HG03280 (cell line): ENCODE data around the gene SARDH.
"Not testable (repeated sequence)": the region's sequence is repeated elsewhere in the genome, so short reads cannot be mapped to it uniquely, and the experiment has no call there.

Source experiments
- ATAC-seq: cut with Tn5 transposase; IDR thresholded peaks from one replicate; pipeline ENCODE4 v1.9.1; 2021; ENCODE audit warnings: mild to moderate bottlenecking, moderate library complexity; ENCODE audit not compliant: unreplicated experiment

The SARDH gene

GRCh38 chr9:133686642-133687575, 51.2 kb downstream of the SARDH start:
- ATAC-seq, result no peak

- ATAC-seq, result no peak
Observed at GRCh38 chr9:133685653-133686609, 52.2 kb downstream of the SARDH start.

GRCh38 chr9:133684936-133685361, 53.2 kb downstream of the SARDH start:
- no peak for ATAC-seq

GRCh38 chr9:133684121-133684935, 53.8 kb downstream of the SARDH start:
- no peak for ATAC-seq

GRCh38 chr9:133683586-133684120, 54.5 kb downstream of the SARDH start:
- ATAC-seq, result no peak

- no peak for ATAC-seq
Observed at GRCh38 chr9:133682818-133683585, 55.1 kb downstream of the SARDH start.

GRCh38 chr9:133681658-133682306, 56.4 kb downstream of the SARDH start:
- ATAC-seq, result no peak

- no peak for ATAC-seq
Observed at GRCh38 chr9:133680976-133681657, 57.0 kb downstream of the SARDH start.

- no peak for ATAC-seq
Observed at GRCh38 chr9:133680250-133680975, 57.7 kb downstream of the SARDH start.

- no peak for ATAC-seq
Observed at GRCh38 chr9:133679466-133680061, 58.6 kb downstream of the SARDH start.

GRCh38 chr9:133679056-133679455, 59.1 kb downstream of the SARDH start:
- ATAC-seq, result no peak

GRCh38 chr9:133677126-133678010, 60.8 kb downstream of the SARDH start:
- no peak for ATAC-seq

- ATAC-seq, result no peak
Observed at GRCh38 chr9:133676450-133676849, 61.7 kb downstream of the SARDH start.

GRCh38 chr9:133675796-133676195, 62.4 kb downstream of the SARDH start:
- not testable (repeated sequence) for ATAC-seq

GRCh38 chr9:133674091-133674490, 64.1 kb downstream of the SARDH start:
- ATAC-seq, result no peak

- no peak for ATAC-seq
Observed at GRCh38 chr9:133673258-133673655, 64.9 kb downstream of the SARDH start.
